Activated T-helper 2 cell treated with anti-CD3 and anti-CD28 coated beads, Interferon-gamma antibody, Interleukin-2, Interleukin-4, amounts not matched to agents 10 μg/mL and 5 μg/mL and 100 μg/mL, durations not matched to agents 14 hours and 24 hours and 36 hours (primary cell): ENCODE measurements around the gene ANKRD44. TPM values are rescaled to one million over a fixed set of nuclear protein-coding genes. Genes with fewer than 3 reads are reported as not detected.

Experiments
- DNase-seq: peaks from one replicate; pipeline ENCODE4 v3.0.0; 2021; ENCODE audit warnings: low spot score
- H3K27ac Mint-ChIP-seq: one replicate; pipeline ENCODE4 v1.8.0; 2021; ENCODE audit warnings: mixed read lengths
- H3K27me3 Mint-ChIP-seq: one replicate; pipeline ENCODE4 v1.8.0; 2021; ENCODE audit warnings: low read depth, mixed read lengths
- H3K36me3 Mint-ChIP-seq: one replicate; pipeline ENCODE4 v1.8.0; 2021; ENCODE audit warnings: low read depth, mixed read lengths
- H3K4me1 Mint-ChIP-seq: one replicate; pipeline ENCODE4 v1.8.0; 2021; ENCODE audit warnings: low read depth, mixed read lengths
- H3K4me3 Mint-ChIP-seq: one replicate; pipeline ENCODE4 v1.8.0; 2021; ENCODE audit warnings: low read depth, mild to moderate bottlenecking, moderate library complexity, mixed read lengths
- H3K9me3 Mint-ChIP-seq: one replicate; pipeline ENCODE4 v1.8.0; 2021; ENCODE audit warnings: mixed read lengths
- intact Hi-C: fragments of 100-400 bp; cut with micrococcal nuclease; formaldehyde crosslinking; loops from one replicate; pipeline ENCODE4 v1.15.1; 2023
- total RNA-seq: library from RNA; stranded (reverse); gene quantifications from 2 replicates; pipeline ENCODE4 v1.2.3, GENCODE V29; 2022

The ANKRD44 gene
- total RNA-seq, 1 donor from 2014 or later = 120 TPM

DNA sequence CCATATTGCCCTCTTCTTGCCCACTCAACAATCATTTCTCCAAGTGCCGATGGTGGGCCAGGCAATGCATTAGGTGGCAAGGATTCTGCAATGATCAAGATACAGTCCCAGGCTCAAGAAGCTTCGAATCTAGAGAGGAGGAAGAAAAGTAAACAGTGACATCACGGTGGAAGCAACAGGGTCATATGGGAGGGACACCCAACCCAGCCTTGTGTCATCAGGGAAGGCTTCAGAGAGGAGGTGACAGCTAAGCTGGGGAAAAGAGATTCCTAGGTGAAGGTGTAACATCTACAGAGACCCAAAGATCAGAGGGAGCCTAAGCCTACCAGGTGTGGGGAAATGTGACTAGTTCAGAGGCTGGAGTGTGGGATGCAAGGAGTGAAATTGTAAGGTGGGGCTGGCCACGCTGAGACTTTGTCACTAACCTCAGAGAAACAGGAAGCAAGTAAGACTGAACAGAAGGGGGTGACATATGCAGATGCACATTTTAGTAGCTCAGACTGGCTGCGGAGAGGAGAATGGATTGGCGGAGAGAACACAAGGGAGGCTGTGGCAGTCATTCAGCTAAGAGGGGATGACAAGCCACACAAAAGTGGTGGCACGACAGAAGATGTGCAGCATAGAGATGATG is 104.9 kb downstream of the ANKRD44 start:
- peaks cover 79% of the 10 kb centered on the region for H3K4me1 Mint-ChIP-seq

GRCh38 chr2:197204519-197205250 is 105.9 kb downstream of the ANKRD44 start:
- Mint-ChIP-seq H3K27me3 (no peaks in the 10 kb centered on the region), H3K9me3 (no peaks in the 10 kb centered on the region), H3K27ac (no peak overlapping the region), H3K36me3 (peaks cover 49% of the 10 kb centered on the region), H3K4me1 (peaks cover 79% of the 10 kb centered on the region), H3K4me3 (no peak overlapping the region)
- no peak for DNase-seq
- intact Hi-C loops = loop anchor here (5.0 kb wide), 1 partner anchor 277 kb away; the partner anchor contains the start of gene PGAP1

More for the DNA sequence above, 104.9 kb downstream of the ANKRD44 start:
- H3K4me3 Mint-ChIP-seq = peak overlapping the region; percentile 54
- peak; percentile 52 for DNase-seq
- intact Hi-C loops = loop anchor here (5.0 kb wide), 1 partner anchor 278 kb away; the partner anchor contains the start of gene PGAP1
- H3K36me3 Mint-ChIP-seq = peaks cover 49% of the 10 kb centered on the region
- H3K9me3 Mint-ChIP-seq = no peaks in the 10 kb centered on the region
- H3K27ac Mint-ChIP-seq = peak overlapping the region; percentile 91
- no peaks in the 10 kb centered on the region for H3K27me3 Mint-ChIP-seq

DNA sequence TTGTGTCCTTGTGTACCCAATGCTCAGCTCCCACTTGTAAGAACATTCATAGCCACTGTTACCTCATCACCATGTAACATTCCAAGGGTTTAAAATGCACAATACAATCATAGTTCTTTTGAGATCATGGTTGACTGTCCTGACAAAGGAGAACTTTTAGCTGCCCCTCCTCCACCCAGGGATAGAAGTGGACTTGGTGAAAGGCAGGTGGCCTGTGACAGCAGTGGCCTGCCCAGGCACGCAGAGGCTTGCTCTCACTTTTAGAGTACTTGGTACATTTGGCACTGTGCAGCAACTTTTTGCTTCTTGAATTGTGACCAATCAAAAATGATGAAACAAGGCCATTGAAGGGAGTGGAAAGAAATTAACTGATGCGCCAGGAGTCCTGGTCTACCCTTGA is 108.7 kb downstream of the ANKRD44 start:
- Mint-ChIP-seq H3K4me1 (peaks cover 78% of the 10 kb centered on the region), H3K9me3 (no peaks in the 10 kb centered on the region), H3K27ac (peak overlapping the region; percentile 1), H3K4me3 (no peak overlapping the region), H3K36me3 (peaks cover 50% of the 10 kb centered on the region), H3K27me3 (no peaks in the 10 kb centered on the region)
- no peak for DNase-seq
- intact Hi-C loops = no loop called here

GRCh38 chr2:197200762-197201058 is 109.9 kb downstream of the ANKRD44 start:
- intact Hi-C loops = no loop called here
- H3K4me3 Mint-ChIP-seq = peak overlapping the region; percentile 13
- H3K27ac Mint-ChIP-seq = peak overlapping the region; percentile 56
- H3K27me3 Mint-ChIP-seq = no peaks in the 10 kb centered on the region
- no peaks in the 10 kb centered on the region for H3K9me3 Mint-ChIP-seq
- peaks cover 47% of the 10 kb centered on the region for H3K36me3 Mint-ChIP-seq
- peaks cover 78% of the 10 kb centered on the region for H3K4me1 Mint-ChIP-seq
- DNase-seq = no peak

DNA sequence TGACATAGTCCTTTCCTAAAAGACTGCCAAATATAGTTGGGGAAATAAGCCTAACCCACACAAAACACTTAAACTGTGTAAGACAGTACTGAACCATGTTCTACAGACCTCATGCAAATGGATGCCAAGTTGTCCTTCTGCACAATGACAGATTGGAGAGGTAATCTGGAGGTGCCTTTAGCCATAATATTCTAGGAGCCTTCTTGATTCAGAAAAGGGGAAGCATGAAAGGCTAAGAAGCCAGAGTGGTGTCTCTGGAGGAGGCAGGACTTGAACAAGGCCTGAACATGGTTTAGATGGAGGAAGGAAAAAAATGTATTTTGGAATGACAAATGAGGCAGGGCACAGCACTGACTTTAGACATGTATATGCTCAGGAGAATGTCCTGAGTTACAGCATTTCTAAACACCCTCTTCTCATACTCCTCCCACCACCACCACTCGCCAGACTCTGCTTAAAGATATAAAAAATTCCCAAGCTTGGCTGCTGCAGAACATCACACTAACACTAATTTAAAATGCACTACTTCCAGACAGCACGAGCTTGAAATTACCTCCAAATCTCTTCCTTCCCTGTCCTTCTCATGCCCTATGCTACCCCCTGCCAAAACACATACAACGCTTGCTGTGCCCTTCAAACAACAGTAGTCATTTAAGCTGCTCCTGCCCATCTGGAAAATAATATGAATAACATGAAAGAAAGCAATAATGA is 110.4 kb downstream of the ANKRD44 start:
- DNase-seq = no peak
- Mint-ChIP-seq H3K4me3 (peak overlapping the region; percentile 13), H3K36me3 (peaks cover 42% of the 10 kb centered on the region), H3K4me1 (peaks cover 78% of the 10 kb centered on the region), H3K27ac (peak overlapping the region; percentile 95), H3K9me3 (no peaks in the 10 kb centered on the region), H3K27me3 (no peaks in the 10 kb centered on the region)
- intact Hi-C loops = no loop called here

- Mint-ChIP-seq H3K27ac (peak overlapping the region; percentile 95), H3K9me3 (no peaks in the 10 kb centered on the region), H3K27me3 (no peaks in the 10 kb centered on the region), H3K36me3 (peaks cover 49% of the 10 kb centered on the region), H3K4me1 (peaks cover 80% of the 10 kb centered on the region), H3K4me3 (peak overlapping the region; percentile 86)
- intact Hi-C loops = loop anchor here (1.0 to 5.0 kb wide), 4 partner anchors 10 to 233 kb away; no protein-coding TSS in a partner anchor
- peak; percentile 89 for DNase-seq
Measured at GRCh38 chr2:197198890-197199289, 111.7 kb downstream of the ANKRD44 start.

GRCh38 chr2:197197895-197198311 is 112.7 kb downstream of the ANKRD44 start:
- DNase-seq = no peak
- H3K27ac Mint-ChIP-seq = peak overlapping the region; percentile 86
- peak overlapping the region; percentile 86 for H3K4me3 Mint-ChIP-seq
- no peaks in the 10 kb centered on the region for H3K9me3 Mint-ChIP-seq
- no peaks in the 10 kb centered on the region for H3K27me3 Mint-ChIP-seq
- H3K4me1 Mint-ChIP-seq = peaks cover 78% of the 10 kb centered on the region
- H3K36me3 Mint-ChIP-seq = peaks cover 40% of the 10 kb centered on the region
- intact Hi-C loops = loop anchor here (2.0 to 5.0 kb wide), 2 partner anchors 57 to 234 kb away; no protein-coding TSS in a partner anchor

GRCh38 chr2:197196541-197197180 is 113.9 kb downstream of the ANKRD44 start:
- Mint-ChIP-seq H3K4me3 (peak overlapping the region; percentile 50), H3K9me3 (no peaks in the 10 kb centered on the region), H3K36me3 (peaks cover 28% of the 10 kb centered on the region), H3K27me3 (no peaks in the 10 kb centered on the region), H3K27ac (peak overlapping the region; percentile 86), H3K4me1 (peaks cover 81% of the 10 kb centered on the region)
- DNase-seq = no peak
- intact Hi-C loops = loop anchor here (1.0 to 5.0 kb wide), 2 partner anchors 112 to 236 kb away; no protein-coding TSS in a partner anchor

DNA sequence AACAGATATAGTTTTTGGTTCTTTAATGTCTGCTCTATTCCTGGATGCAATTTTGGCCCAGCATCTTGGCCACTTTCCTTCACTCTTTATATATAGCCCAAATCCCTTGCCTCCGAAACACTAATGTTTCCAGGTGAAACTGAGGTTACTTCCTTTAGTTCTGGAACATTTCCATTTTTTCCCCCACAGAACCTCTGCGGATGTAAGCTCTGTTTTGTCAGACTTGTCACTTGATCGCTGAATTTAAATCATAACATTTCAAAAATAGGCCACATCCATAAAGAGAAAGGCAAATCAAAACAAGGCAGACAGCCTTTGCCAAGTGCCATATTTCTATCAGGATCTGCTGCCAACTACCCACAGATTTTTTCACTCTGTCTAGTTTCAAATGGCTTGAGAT is 115.1 kb downstream of the ANKRD44 start:
- DNase-seq = no peak
- peaks cover 22% of the 10 kb centered on the region for H3K36me3 Mint-ChIP-seq
- H3K27ac Mint-ChIP-seq = peak overlapping the region; percentile 47
- H3K9me3 Mint-ChIP-seq = no peaks in the 10 kb centered on the region
- H3K4me3 Mint-ChIP-seq = no peak overlapping the region
- H3K27me3 Mint-ChIP-seq = no peaks in the 10 kb centered on the region
- intact Hi-C loops = loop anchor here (5.0 kb wide), 1 partner anchor 237 kb away; no protein-coding TSS in a partner anchor
- peaks cover 78% of the 10 kb centered on the region for H3K4me1 Mint-ChIP-seq

GRCh38 chr2:197191940-197192322 is 118.6 kb downstream of the ANKRD44 start:
- H3K36me3 Mint-ChIP-seq = peaks cover 17% of the 10 kb centered on the region
- no peaks in the 10 kb centered on the region for H3K9me3 Mint-ChIP-seq
- H3K4me1 Mint-ChIP-seq = peaks cover 69% of the 10 kb centered on the region
- H3K4me3 Mint-ChIP-seq = no peak overlapping the region
- DNase-seq = peak; percentile 40
- H3K27ac Mint-ChIP-seq = peak overlapping the region; percentile 48
- intact Hi-C loops = loop anchor here (1.0 to 2.0 kb wide), 2 partner anchors 116 to 187 kb away; no protein-coding TSS in a partner anchor
- no peaks in the 10 kb centered on the region for H3K27me3 Mint-ChIP-seq

GRCh38 chr2:197191177-197191939 is 119.2 kb downstream of the ANKRD44 start:
- no peak overlapping the region for H3K4me3 Mint-ChIP-seq
- H3K4me1 Mint-ChIP-seq = peaks cover 66% of the 10 kb centered on the region
- H3K27ac Mint-ChIP-seq = peak overlapping the region; percentile 56
- DNase-seq = no peak
- peaks cover 17% of the 10 kb centered on the region for H3K36me3 Mint-ChIP-seq
- H3K9me3 Mint-ChIP-seq = no peaks in the 10 kb centered on the region
- intact Hi-C loops = loop anchor here (1.0 to 2.0 kb wide), 2 partner anchors 117 to 187 kb away; no protein-coding TSS in a partner anchor
- no peaks in the 10 kb centered on the region for H3K27me3 Mint-ChIP-seq

DNA sequence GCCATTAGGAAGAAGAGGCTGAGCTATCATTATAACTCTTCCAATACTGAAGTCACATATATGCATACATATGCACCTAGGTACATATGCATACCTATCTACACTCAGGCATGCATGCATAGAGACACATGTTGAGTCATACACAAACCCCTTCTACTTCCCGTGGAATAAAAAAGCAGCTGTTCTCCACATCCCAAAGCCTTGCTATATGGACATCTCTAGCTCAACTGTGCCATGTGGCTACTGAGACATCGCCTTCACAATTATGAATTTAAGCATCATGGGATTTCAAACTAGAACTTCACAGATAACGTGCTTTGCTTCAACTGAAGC is 120.5 kb downstream of the ANKRD44 start:
- Mint-ChIP-seq H3K9me3 (no peaks in the 10 kb centered on the region), H3K36me3 (peaks cover 28% of the 10 kb centered on the region), H3K27ac (no peak overlapping the region), H3K4me1 (peaks cover 59% of the 10 kb centered on the region), H3K4me3 (no peak overlapping the region), H3K27me3 (no peaks in the 10 kb centered on the region)
- intact Hi-C loops = loop anchor here (2.0 kb wide), 1 partner anchor 189 kb away; no protein-coding TSS in a partner anchor
- no peak for DNase-seq
